Left colon (tissue), 2 donors: ENCODE data around the gene SCAF8. TPM values are rescaled to one million over a fixed set of nuclear protein-coding genes. Genes with fewer than 3 reads are reported as not detected.
"Not testable (repeated sequence)": the region's sequence is repeated elsewhere in the genome, so short reads cannot be mapped to it uniquely, and the experiment has no call there.

Source experiments
- ATAC-seq: fragments of 200-7000 bp; cut with Tn5 transposase; one replicate; pipeline ENCODE4 v1.9.1; 2020; ENCODE audit warnings: mild to moderate bottlenecking, moderate library complexity
- DNase-seq, 2 donors: peaks; one replicate each; pipeline ENCODE4 v3.0.0-alpha.2; 2020
- intact Hi-C, 2 donors: fragments of 100-400 bp; cut with DNase I in 1 of 2; cut with micrococcal nuclease in 1 of 2; formaldehyde crosslinking; loops; one replicate each; pipeline versions ENCODE4 v1.11.2 to v1.14.0; 2022; cut with DNase I, micrococcal nuclease
- total RNA-seq, 2 donors: library from RNA; stranded (reverse); fragmentation: NEBNext Ultra II Directional; extraction: Animal tissue kit (Norgen Biotek cat#: 25700); gene quantifications; one replicate each; pipeline ENCODE4 v1.2.1, GENCODE V29; 2021
- donor health status: DM: no; HTN: no; CAD: no.
- donor health status: DM: yes; HTN: yes; CAD: no.

Gene SCAF8
- total RNA-seq, 2 donors from 2014 or later = 32.6 to 35.8 TPM

DNA sequence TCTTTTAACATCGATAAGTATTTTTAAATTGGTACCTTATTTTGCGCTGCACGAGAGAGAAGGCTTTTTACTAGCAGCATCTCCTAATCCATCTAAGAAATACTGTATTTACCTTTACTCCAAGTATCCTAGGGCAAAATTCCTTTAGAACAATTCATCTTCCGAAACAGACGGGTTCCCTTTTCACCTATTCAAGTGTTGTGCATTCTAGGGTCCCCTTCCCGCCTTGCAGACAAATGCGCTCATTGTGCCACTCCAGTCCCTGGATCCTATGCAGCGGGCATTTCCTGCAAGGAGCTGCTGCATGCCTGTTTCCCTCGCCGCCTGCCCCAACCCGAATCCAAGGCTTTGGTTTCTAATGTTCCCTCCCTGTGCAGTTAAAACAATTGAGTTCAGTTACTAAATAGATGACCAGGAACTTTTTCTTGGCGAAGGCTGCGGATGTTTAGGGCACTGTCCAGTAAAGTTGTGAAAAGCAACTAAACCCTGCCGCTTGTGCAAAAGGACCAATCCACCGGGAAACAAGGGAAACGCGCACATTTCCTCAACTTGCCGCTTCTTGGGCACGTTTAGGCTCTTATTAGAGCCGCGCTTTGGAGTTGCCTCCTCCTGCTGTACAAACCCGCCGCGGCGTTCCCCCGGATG, 556 bp upstream of the SCAF8 start:
- DNase-seq (peak; percentile 34 to 51), ATAC-seq (no peak)
- intact Hi-C loops = no loop called here

DNA sequence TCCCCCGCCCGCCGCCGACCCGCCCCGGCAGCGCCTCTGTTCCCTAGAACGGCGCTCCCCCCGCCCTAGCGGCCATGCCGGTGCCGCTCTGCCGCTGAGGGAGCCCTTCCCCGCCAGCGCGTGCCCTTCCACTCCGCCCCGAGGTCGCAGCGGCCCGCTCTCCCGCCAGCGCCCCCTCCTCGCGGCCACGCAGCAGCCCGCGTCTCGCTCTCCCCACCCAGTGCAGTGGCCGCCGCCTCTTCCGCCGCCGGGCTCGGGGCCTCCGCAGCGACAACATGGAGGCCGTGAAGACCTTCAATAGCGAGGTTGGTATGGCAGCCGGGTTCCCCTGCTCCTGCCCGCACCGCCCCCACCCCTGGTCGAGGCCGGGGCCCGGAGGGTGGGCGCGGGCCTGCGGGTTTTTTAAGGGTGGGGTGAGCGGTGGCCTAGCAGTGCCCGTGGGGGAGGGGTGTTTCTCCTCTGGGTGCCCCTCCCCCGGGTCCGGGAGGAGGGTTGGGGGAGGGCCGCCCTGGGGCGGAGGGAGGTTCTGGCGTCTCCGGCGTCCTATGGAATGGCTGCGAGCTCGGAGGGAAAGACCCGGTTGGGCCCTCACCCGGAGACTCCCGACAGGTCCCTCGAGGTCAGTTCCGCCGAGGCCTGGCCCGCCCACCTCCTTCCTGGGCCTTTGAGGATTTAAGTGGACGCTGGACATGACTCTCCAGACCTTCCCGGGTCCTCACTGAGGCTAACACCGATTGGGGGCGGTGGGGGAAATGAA, 588 bp downstream of the SCAF8 start:
- DNase-seq (peak; percentile 94 to 98), ATAC-seq (peak; percentile 92)
- intact Hi-C loops = no loop called here

DNA sequence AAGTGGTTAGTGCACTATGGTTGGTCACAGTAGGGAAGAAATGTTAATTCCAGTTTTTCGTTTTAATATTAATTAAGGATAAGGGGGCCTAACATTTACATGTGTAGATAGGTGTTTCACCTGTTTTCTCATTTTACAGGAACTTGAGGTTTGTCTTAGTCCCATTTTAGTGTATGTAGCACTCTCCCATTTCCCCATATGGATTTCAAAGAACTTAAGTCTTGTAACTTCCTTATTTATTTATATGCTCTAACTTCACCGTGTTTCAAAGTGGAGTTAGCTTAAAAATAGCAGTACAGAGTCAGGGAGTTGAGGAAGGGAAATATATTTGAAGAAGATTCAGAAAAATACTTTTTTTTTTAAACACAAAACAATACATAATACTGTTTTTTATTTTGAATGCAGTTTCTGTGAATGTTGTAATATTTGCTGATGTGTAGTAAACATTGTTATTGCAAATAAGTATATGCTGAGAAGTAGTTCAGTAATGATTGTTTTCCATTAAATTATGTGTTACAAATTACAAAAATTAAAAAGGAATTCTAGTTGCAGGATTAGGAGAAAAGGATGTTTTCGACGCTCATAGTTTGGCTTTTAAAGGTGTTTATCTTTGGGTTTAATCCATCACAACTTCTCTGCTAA, 3.5 kb downstream of the SCAF8 start:
- no peak for ATAC-seq
- DNase-seq = no peak
- intact Hi-C loops = no loop called here

DNA sequence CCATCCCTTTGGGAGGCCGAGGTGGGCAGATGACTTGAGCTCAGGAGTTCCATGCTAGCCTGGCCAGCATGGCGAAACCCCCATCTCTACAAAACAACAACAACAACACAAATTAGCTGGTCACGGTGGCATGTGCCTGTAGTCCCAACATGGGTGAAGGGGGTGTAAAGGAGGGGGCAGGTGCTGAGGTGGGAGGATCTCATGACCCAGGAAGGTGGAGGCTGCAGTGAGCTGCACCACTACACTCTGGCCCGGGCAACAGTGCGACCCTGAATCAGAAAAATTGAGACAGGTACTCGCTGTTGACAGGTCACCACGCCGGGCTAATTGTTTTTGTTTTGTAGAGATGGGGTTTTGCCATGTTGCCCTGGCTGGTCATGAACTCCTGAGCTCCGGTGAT, 4.2 kb downstream of the SCAF8 start:
- DNase-seq = no peak
- ATAC-seq = no peak
- intact Hi-C loops = no loop called here

DNA sequence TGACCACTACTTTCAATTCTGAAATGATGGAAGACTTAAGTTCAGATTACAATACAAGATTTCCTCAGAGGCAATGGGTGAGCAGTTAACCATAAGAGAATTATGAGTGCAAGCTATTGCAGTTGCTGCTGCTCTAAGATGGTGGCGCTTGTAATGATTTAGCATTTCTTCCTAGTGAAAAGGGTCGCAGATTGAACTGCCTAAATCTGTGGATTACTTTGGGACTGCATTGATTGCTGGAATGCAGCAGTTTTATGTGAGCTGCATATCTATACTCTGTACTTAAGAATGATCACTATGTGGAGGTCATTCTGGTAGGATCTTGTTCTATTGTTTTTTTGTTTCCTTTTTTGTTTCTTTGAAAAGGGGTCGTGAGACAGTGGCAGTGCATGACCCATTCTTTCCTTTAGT, 5.3 kb downstream of the SCAF8 start:
- intact Hi-C loops = no loop called here

DNA sequence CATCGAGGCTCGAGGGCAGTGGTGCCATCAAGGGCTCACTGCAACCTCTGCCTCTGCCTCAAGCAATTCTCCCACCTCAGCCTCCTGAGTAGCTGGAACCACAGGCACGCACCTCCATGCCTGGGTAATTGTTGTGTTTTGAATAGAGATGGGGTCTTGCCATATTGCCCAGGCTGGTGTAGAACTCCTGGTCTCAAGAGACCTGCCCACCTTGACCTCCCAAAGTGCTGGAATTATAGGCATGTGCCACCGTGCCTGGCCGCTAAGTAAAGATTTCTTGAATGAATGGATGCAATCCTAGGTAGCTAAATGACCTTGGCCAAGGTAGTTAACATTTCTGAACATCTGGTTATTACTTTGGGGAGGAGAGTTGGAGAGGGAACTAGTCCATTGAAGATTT, 7.4 kb downstream of the SCAF8 start:
- intact Hi-C loops = no loop called here
- DNase-seq = no peak
- no peak for ATAC-seq

More for the DNA sequence above, 5.3 kb downstream of the SCAF8 start:
- ATAC-seq = no peak
- DNase-seq = no peak

DNA sequence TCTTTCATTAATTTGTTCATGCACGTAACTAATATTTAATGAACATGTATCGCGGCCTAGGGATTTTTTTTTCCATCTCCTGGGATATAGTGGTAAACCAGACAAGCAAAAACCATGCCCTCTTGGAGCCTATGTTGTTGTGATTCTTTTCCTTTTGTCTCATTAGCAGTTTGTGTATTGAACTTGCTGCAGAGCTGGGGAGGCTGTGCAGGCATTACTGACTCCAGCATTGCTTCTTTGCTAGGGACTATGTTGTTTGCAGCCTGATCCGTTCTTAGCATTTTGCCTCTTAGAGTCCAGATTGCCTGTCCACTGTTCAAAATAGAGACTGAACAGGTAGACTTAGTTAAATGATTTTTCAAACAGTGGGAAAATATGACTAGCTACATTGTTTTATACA, 9.7 kb downstream of the SCAF8 start:
- intact Hi-C loops = no loop called here
- DNase-seq (no peak), ATAC-seq (no peak)

DNA sequence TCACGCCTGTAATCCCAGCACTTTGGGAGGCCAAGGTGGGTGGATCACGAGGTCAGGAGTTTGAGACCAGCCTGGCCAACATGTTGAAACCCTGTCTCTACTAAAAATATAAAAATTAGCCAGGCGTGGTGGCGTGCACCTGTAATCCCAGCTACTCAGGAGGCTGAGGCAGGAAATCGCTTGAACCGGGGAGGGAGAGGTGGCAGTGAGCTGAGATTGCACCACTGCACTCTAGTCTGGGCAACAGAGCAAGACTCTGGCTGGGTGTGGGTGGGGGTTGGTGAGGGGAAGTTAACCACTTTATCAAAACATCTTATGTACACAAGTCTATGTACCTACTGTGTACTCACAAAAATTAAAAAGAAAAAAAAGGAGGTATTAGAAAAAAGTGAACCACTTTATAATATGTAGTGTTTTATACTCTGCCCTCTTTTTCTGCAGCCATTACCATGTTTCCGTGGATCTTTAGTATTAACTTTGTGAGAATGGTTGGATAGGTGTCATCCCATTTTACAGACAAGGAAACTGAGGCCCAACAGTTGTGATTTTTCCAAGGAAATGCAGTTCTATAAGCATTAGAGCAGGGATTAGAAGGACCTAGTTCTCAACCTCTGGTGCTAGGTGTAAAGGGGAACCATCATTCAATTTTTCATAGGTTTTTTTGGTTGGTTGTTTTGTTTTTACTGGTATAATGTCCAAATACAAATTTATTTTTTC, 11.0 kb downstream of the SCAF8 start:
- ATAC-seq, DNase-seq, intact Hi-C loops: not testable (repeated sequence)

DNA sequence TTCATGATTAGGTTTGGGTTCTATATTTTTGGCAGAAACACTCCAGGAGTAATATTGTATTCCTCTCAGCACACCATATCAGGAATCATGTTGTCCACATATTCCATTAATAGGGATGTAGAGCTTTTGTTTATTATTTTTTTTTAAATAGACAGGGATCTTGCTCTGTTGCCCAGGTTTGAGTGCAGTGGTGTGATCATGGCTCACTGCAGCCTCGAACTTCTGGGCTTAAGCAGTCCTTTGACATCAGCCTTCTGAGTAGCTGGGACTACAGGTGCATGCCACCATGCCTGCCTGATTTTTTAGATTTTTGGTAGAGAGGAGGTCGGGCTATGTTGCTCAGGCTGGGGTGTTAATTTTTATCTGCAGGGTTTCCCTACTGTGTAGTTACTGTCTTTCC, 12.0 kb downstream of the SCAF8 start:
- intact Hi-C loops = no loop called here
- DNase-seq = no peak
- no peak for ATAC-seq

DNA sequence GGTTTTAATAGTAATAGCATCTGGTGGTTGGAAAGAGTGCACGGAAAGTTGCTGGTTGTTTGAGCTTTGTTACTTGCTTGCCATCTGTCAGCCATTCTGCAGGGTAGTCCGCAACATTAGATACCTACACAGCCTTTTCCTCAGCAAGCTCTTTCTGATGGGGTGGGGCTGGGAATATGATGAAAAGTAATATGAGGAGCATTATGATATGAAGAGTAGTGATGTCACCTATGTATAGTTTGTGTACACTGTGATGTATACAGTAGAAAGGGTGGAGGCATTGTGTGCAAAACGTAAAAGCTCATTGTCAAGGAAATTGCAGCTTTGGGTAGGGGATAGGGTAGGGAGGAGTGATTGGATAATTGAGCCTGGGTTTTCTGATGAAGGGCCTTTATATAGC, 16.1 kb downstream of the SCAF8 start:
- intact Hi-C loops = no loop called here
- ATAC-seq (peak; percentile 65), DNase-seq (no peak)

DNA sequence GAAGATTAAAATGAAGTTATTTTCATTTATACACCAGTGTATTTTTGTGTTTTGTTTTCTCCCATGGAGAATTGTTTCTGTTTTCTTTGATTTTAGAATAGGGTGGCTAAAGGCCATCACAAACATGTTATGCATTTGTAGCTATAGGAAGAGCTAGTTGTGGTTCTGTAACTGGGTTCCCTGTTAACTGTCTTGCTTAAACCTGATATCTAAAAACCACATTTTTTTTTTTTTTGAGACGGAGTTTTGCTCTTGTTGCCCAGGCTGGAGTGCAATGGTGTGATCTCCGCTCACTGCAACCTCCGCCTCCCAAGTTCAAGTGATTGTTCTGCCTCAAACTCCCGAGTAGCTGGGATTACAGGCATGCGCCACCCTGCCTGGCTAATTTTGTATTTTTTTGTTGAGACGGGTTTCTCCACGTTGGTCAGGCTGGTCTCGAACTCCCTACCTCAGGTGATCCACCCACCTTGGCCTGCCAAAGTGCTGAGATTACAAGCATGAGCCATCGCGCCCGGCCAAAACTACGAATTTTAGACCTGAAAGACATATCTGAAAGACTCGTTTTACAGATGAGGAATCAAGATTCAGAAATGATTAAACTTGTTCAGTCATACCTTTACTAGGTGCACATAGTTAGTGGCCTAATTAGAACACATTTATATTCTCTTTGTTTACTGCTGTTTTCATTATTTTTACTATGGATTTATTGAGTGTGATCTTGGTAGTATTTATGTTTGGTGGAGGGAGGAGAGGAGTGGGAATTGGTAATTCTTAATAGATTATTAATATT, 18.0 kb downstream of the SCAF8 start:
- intact Hi-C loops = no loop called here
- DNase-seq (no peak), ATAC-seq (no peak)

DNA sequence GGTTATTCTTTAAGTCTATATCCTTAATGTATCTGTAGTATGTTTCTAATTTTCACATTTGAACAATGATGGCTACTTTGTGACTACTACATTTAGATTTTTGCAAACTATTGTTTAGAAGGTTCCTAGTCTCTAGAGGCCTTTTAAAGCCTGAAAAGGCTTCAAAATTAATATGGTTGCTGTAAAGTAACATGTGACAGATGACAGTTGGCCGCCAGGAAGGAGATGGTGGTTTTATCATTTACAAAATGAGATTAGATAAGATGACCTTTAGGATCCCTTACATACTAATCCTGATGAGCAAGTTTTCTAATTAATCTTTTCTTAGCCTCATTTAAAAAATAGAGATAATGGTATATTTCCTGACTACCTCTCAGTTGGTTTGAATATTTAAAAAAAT, 18.8 kb downstream of the SCAF8 start:
- intact Hi-C loops = no loop called here
- ATAC-seq = no peak

DNA sequence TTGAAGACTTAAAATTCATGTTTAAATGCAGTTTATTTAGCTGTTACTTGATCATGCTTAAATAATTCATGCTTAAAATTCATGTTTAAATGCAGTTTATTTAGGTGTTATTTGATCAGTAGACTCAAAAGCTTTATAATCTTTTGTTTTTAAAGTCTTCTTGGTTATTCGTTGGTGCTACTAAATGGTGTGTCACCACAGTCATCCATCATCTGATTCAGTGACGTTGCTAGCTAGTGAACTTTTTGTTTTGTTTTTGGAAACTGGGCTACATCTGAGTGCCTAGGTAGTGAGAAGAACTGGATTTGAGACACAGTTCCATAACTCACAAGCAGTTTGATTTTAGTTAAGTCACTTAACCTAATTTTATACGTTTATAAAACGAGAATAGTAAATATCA, 20.9 kb downstream of the SCAF8 start:
- ATAC-seq (no peak), DNase-seq (no peak)
- intact Hi-C loops = no loop called here

More for the DNA sequence above, 18.8 kb downstream of the SCAF8 start:
- DNase-seq = no peak

DNA sequence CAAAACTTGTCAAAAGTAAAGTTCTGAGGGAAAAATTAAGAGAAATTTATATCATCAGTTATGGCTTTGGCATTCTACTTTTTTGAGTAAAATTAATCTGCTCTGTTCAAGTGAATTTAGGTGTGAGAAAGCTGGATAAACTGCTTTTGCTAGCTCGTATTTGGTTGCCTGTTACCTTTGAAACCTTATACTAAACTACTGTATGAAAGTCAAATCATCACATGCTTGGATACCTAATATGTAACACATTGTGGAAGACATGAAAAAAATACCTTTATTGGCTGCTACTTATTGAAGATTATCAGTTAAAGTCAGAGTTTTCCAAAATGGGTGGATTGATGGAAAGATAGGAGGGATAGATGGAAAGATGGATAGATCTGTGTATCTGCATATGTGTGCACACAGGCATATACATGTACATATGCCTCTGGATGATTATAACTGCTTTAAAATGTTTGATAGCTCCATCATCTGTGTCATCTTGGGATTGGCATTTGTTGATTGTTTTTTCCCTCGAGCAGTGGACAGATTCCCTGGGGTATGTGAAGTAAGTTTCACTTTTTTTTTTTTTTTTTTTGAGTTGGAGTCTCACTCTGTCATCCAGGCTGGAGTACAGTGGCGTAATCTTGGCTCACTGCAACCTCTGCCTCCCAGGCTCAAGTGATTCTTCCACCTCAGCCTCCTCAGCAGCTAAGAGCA, 24.3 kb downstream of the SCAF8 start:
- ATAC-seq (no peak), DNase-seq (no peak)
- intact Hi-C loops = no loop called here

DNA sequence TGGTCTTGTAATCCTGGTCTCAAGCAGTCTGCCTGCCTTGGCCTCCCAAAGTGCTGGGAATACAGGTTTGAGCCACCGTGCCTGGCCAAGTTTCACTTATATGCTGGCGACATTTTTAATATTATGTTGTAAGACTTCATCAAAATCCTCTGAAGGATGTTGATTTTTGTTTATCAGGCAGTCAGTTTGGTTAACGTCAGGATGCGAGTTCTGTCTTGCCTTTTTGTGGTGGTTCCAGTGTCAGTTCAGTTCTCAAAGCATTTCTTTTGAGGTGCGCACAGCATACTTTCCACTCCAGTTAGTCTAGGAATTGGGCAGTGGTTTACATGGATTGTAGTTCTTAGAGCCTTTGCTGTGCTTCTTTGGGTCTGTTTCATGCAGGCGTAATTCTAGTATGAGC, 24.9 kb downstream of the SCAF8 start:
- intact Hi-C loops = no loop called here
- no peak for ATAC-seq
- no peak for DNase-seq

DNA sequence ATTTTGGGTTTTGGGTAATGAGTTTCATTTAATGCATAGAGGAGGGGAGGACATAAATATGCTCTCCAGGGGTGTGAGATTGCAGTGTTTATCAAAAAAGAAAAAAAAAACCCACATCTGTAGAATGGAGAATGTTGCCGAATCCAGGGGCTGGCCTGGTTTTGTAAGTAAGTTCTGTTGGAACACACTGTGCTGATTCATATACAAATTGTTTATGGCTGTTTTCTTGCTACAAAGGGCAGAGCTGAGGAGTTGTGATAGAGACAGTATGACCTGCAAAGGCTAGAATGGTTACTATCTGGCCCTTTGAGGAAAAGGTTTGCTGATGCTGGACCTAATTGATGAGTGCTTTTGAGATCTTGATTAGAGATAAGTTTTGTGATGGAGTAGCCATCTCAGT, 30.4 kb downstream of the SCAF8 start:
- no peak for DNase-seq
- ATAC-seq = no peak
- intact Hi-C loops = no loop called here

DNA sequence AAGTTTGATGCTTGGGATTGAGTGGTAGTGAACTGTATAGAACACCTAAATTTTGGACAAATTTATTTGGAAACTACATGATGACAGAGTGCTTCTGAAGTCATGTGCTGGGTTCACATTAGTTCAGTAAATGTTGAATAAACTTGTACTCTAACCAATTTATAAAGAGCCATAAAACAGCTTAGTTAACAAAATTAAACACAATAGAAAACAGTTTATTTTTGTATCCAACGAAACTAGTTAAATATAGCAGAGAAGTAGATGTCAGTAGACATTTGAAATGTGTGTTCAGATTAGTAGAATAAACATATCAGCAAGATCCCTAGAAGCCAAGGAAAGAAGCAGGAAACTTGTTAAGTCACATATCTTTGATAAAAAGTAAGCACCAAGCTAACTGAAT, 32.1 kb downstream of the SCAF8 start:
- ATAC-seq = no peak
- intact Hi-C loops = no loop called here
- no peak for DNase-seq

DNA sequence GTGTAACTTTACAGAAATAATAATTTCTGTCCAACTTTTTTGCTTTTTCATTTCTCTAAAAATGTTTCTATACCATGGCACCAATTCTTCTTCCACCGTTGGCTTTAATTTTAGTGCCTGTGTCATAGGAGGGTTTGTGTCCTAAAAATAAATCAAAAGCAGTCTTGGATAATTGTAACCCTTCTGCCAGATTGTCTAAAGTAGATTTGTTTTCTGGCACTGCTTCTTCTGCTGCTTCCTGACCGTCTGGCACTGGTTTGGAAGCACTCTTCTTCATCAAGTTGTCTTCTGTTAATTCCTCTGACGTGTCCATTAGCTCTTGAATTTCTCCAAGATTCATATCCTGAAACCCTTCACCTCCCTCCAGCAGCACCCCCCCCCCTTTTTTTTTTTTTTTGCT, 33.1 kb downstream of the SCAF8 start:
- intact Hi-C loops = no loop called here
- ATAC-seq = no peak

More for the DNA sequence above, 33.1 kb downstream of the SCAF8 start:
- DNase-seq = no peak
